Measurements from ENCODE around the gene TAMALIN.

DNA sequence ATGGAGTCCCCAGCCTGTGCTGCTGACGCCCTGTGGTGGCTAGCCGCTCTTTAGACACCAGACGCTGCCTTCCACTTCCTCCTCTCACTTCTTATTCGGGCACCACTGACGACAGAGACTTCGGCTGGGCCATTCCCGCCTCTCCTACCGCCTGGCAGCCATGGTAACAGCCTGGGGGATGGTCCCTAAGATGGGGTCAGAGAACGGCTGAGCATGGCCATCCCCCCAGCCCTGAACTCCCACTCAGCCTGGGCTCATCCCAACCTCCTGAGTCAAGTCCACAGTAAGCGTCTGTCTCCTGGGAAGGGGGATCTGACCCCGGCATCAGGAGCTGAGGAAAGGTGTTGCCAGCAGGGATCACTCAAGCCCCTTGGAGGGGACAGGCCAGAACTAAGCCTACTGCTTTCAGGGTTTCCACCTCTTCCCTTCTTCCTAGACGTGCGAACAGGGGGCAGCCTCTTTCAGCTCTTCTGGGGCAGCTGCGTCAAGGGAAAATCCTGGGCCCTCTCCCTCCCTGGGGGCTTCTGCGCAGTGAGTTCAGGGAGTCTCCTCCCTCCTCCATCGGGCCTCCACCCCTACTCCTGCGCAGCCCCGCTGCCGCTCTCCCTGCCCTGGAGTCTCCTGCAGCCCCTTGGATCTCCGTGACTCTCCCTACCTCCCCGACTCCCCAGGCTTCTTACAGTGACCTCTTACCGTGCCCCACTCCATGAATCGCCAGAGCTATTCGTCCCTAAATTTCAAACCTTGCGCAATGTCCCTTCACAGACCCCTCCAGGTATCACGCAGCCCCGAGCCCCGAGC, 643 bp upstream of the TAMALIN start:
- TF ChIP-seq, protein P1, sequence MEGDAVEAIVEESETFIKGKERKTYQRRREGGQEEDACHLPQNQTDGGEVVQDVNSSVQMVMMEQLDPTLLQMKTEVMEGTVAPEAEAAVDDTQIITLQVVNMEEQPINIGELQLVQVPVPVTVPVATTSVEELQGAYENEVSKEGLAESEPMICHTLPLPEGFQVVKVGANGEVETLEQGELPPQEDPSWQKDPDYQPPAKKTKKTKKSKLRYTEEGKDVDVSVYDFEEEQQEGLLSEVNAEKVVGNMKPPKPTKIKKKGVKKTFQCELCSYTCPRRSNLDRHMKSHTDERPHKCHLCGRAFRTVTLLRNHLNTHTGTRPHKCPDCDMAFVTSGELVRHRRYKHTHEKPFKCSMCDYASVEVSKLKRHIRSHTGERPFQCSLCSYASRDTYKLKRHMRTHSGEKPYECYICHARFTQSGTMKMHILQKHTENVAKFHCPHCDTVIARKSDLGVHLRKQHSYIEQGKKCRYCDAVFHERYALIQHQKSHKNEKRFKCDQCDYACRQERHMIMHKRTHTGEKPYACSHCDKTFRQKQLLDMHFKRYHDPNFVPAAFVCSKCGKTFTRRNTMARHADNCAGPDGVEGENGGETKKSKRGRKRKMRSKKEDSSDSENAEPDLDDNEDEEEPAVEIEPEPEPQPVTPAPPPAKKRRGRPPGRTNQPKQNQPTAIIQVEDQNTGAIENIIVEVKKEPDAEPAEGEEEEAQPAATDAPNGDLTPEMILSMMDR (IDR thresholded peaks at IDR 0.05) = no peak
- TF ChIP-seq POLR2A (IDR thresholded peaks at IDR 0.05) = peak in 1 of 4 donors; percentile 32

Measured in esophagus squamous epithelium (tissue), 4 donors.